WTC11 (cell line): Measurements from ENCODE around the gene FES. TPM values are rescaled to one million over a fixed set of nuclear protein-coding genes. Genes with fewer than 3 reads are reported as not detected.

Experiments used
- ATAC-seq: fragments of 200-7000 bp; cut with Tn5 transposase; 2 replicates; pipeline ENCODE4 v1.10.0; 2021; ENCODE audit warnings: mild to moderate bottlenecking, moderate library complexity
- CTCF ChIA-PET: fragments of 300-600 bp; sonication (Branson Sonifier 250); formaldehyde crosslinking; loops from one replicate; lab custom pipeline; 2021; ENCODE audit warnings: antibody characterized with exemption; lab: Charles Lee
- POLR2A ChIA-PET: fragments of 350-600 bp; sonication (Branson Sonifier 250); formaldehyde crosslinking; loops from one replicate; lab custom pipeline; 2021; ENCODE audit warnings: antibody characterized with exemption; lab: Charles Lee
- DNase-seq: peaks from one replicate; pipeline ENCODE4 v3.0.0; 2021; ENCODE audit warnings: low spot score
- H3K27ac Mint-ChIP-seq: 2 replicates; pipeline ENCODE4 v1.8.0; 2021; ENCODE audit warnings: mixed read lengths
- H3K27me3 Mint-ChIP-seq: 2 replicates; pipeline ENCODE4 v1.8.0; 2021; ENCODE audit warnings: low read depth, mild to moderate bottlenecking, moderate library complexity, mixed read lengths
- H3K36me3 Mint-ChIP-seq: 2 replicates; pipeline ENCODE4 v1.8.0; 2021; ENCODE audit warnings: mixed read lengths
- H3K4me1 Mint-ChIP-seq: 2 replicates; pipeline ENCODE4 v1.8.0; 2022; ENCODE audit warnings: mixed read lengths
- H3K4me3 Mint-ChIP-seq: 2 replicates; pipeline ENCODE4 v1.8.0; 2021; ENCODE audit warnings: mild to moderate bottlenecking, moderate library complexity, mixed read lengths
- H3K9me3 Mint-ChIP-seq: 2 replicates; pipeline ENCODE4 v1.8.0; 2021; ENCODE audit warnings: mixed read lengths
- ATF1 ChIP-seq: sonication (generic); formaldehyde crosslinking; IDR thresholded peaks from 2 replicates; pipeline ENCODE4 v1.8.1; 2023; ENCODE audit warnings: mild to moderate bottlenecking, moderate library complexity, missing genetic modification reagents
- ELF4 ChIP-seq: sonication (generic); formaldehyde crosslinking; IDR thresholded peaks from 2 replicates; pipeline ENCODE4 v1.8.1; 2022; ENCODE audit warnings: low read depth, mild to moderate bottlenecking, moderate library complexity, missing genetic modification reagents
- EMX1 ChIP-seq: fragments of 250-450 bp; sonication (Bioruptor Pico); IDR thresholded peaks from 2 replicates; pipeline ENCODE4 v1.8.0; 2021; ENCODE audit warnings: mild to moderate bottlenecking
- ESRRA ChIP-seq: sonication (generic); formaldehyde crosslinking; IDR thresholded peaks from 2 replicates; pipeline ENCODE4 v1.8.1; 2022; ENCODE audit warnings: mild to moderate bottlenecking, missing genetic modification reagents, borderline replicate concordance
- GTF2I ChIP-seq: fragments of 250-450 bp; sonication (Bioruptor Pico); conservative IDR thresholded peaks from 2 replicates; pipeline ENCODE4 v1.4.0; 2021; ENCODE audit warnings: mild to moderate bottlenecking
- IRF2 ChIP-seq: sonication (generic); formaldehyde crosslinking; IDR thresholded peaks from 2 replicates; pipeline ENCODE4 v1.8.0; 2022; ENCODE audit warnings: low read depth, missing genetic modification reagents, borderline replicate concordance
- MYBL2 ChIP-seq: sonication (generic); formaldehyde crosslinking; IDR thresholded peaks from 2 replicates; pipeline ENCODE4 v1.8.1; 2023; ENCODE audit warnings: mild to moderate bottlenecking, moderate library complexity, missing genetic modification reagents
- SOX15 ChIP-seq: fragments of 250-450 bp; sonication (Bioruptor Pico); IDR thresholded peaks from 2 replicates; pipeline ENCODE4 v1.9.0; 2021; ENCODE audit warnings: mild to moderate bottlenecking
- TCF7 ChIP-seq: sonication (generic); formaldehyde crosslinking; IDR thresholded peaks from 2 replicates; pipeline ENCODE4 v1.8.0; 2022; ENCODE audit warnings: mild to moderate bottlenecking, low read depth, missing genetic modification reagents, moderate library complexity
- ZNF138 ChIP-seq: sonication (generic); formaldehyde crosslinking; conservative IDR thresholded peaks from 2 replicates; pipeline ENCODE4 v1.8.1; 2022; ENCODE audit warnings: mild to moderate bottlenecking, moderate library complexity, missing genetic modification reagents
- ZNF219 ChIP-seq: sonication (generic); formaldehyde crosslinking; IDR thresholded peaks from 2 replicates; pipeline ENCODE4 v1.8.0; 2023; ENCODE audit warnings: missing genetic modification reagents, mild to moderate bottlenecking, borderline replicate concordance
- total RNA-seq: library from RNA; stranded (reverse); gene quantifications from 3 replicates; pipeline ENCODE4 v1.2.3, GENCODE V29; 2021
- TF ChIP-seq, protein P1 (sequence below): sonication (generic); formaldehyde crosslinking; IDR thresholded peaks from 2 replicates; pipeline ENCODE4 v1.8.0; 2022; ENCODE audit warnings: missing genetic modification reagents
- TF ChIP-seq, protein P2 (sequence below): sonication (generic); formaldehyde crosslinking; IDR thresholded peaks from 2 replicates; pipeline ENCODE4 v1.8.1; 2023; ENCODE audit warnings: mild to moderate bottlenecking, missing genetic modification reagents
- TF ChIP-seq, protein P3 (sequence below): sonication (generic); formaldehyde crosslinking; IDR thresholded peaks from 2 replicates; pipeline ENCODE4 v1.8.1; 2023; ENCODE audit warnings: mild to moderate bottlenecking, missing genetic modification reagents
- TF ChIP-seq, protein P4 (sequence below): sonication (generic); formaldehyde crosslinking; conservative IDR thresholded peaks from 2 replicates; pipeline ENCODE4 v1.8.1; 2022; ENCODE audit warnings: mild to moderate bottlenecking, missing genetic modification reagents
- TF ChIP-seq, protein P5 (sequence below): sonication (generic); formaldehyde crosslinking; IDR thresholded peaks from 2 replicates; pipeline ENCODE4 v1.8.1; 2023; ENCODE audit warnings: mild to moderate bottlenecking, missing genetic modification reagents, moderate library complexity
- TF ChIP-seq, protein P6 (sequence below): sonication (generic); formaldehyde crosslinking; IDR thresholded peaks from 2 replicates; pipeline ENCODE4 v1.8.1; 2023; ENCODE audit warnings: mild to moderate bottlenecking, moderate library complexity, missing genetic modification reagents

The FES gene
- total RNA-seq, 1 experiment from 2014 or later = 10.0 TPM

DNA sequence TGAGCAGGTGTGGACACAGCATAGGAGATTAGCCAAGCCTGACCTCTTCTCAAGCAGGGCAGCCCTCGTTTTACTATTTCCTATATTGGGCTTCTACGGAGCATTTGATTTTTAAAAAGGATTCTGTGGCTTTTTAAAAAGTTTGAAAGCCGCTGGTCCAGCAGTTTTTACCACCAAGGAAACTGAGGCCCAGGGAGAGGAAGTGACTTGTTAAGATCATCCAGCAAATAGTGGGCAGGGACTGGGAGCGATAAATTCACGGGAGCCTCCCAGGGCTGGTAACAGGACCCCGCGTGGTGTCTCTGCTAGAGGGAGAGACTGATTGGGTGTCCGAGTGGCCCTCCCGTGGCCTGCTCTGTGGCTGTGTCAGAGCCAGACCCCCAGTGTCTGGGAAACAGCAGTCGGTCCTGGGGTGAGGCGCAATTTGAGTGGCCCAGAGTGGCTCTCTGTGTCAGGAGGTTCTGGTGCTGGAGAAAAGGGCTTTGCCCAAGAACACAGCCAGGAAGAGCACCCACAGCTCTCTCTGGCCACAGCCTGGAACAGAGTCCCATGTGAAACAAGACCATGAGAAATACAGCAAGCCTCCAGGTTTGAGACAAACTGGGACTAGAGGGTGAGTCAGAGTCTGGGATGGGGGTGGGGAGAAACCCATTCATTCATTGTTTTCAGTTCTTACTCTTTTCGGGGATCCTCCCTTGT is 11.7 kb upstream of the FES start (continued):
- TF ChIP-seq, protein P1, sequence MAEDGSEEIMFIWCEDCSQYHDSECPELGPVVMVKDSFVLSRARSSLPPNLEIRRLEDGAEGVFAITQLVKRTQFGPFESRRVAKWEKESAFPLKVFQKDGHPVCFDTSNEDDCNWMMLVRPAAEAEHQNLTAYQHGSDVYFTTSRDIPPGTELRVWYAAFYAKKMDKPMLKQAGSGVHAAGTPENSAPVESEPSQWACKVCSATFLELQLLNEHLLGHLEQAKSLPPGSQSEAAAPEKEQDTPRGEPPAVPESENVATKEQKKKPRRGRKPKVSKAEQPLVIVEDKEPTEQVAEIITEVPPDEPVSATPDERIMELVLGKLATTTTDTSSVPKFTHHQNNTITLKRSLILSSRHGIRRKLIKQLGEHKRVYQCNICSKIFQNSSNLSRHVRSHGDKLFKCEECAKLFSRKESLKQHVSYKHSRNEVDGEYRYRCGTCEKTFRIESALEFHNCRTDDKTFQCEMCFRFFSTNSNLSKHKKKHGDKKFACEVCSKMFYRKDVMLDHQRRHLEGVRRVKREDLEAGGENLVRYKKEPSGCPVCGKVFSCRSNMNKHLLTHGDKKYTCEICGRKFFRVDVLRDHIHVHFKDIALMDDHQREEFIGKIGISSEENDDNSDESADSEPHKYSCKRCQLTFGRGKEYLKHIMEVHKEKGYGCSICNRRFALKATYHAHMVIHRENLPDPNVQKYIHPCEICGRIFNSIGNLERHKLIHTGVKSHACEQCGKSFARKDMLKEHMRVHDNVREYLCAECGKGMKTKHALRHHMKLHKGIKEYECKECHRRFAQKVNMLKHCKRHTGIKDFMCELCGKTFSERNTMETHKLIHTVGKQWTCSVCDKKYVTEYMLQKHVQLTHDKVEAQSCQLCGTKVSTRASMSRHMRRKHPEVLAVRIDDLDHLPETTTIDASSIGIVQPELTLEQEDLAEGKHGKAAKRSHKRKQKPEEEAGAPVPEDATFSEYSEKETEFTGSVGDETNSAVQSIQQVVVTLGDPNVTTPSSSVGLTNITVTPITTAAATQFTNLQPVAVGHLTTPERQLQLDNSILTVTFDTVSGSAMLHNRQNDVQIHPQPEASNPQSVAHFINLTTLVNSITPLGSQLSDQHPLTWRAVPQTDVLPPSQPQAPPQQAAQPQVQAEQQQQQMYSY (CRISPR knock-in tag) = no peak
- TF ChIP-seq, protein P2, sequence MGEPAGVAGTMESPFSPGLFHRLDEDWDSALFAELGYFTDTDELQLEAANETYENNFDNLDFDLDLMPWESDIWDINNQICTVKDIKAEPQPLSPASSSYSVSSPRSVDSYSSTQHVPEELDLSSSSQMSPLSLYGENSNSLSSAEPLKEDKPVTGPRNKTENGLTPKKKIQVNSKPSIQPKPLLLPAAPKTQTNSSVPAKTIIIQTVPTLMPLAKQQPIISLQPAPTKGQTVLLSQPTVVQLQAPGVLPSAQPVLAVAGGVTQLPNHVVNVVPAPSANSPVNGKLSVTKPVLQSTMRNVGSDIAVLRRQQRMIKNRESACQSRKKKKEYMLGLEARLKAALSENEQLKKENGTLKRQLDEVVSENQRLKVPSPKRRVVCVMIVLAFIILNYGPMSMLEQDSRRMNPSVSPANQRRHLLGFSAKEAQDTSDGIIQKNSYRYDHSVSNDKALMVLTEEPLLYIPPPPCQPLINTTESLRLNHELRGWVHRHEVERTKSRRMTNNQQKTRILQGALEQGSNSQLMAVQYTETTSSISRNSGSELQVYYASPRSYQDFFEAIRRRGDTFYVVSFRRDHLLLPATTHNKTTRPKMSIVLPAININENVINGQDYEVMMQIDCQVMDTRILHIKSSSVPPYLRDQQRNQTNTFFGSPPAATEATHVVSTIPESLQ = no peak
- TF ChIP-seq EMX1 = no peak
- TF ChIP-seq, protein P3, sequence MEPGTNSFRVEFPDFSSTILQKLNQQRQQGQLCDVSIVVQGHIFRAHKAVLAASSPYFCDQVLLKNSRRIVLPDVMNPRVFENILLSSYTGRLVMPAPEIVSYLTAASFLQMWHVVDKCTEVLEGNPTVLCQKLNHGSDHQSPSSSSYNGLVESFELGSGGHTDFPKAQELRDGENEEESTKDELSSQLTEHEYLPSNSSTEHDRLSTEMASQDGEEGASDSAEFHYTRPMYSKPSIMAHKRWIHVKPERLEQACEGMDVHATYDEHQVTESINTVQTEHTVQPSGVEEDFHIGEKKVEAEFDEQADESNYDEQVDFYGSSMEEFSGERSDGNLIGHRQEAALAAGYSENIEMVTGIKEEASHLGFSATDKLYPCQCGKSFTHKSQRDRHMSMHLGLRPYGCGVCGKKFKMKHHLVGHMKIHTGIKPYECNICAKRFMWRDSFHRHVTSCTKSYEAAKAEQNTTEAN (CRISPR knock-in tag) = no peak
- TF ChIP-seq ATF1 = no peak
- no peak for TF ChIP-seq SOX15 (CRISPR knock-in tag)
- TF ChIP-seq IRF2 (CRISPR knock-in tag) = no peak
- TF ChIP-seq, protein P4, sequence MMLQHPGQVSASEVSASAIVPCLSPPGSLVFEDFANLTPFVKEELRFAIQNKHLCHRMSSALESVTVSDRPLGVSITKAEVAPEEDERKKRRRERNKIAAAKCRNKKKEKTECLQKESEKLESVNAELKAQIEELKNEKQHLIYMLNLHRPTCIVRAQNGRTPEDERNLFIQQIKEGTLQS (CRISPR knock-in tag) = no peak
- no peak for TF ChIP-seq ESRRA
- no peak for TF ChIP-seq ZNF219 (CRISPR knock-in tag)

DNA sequence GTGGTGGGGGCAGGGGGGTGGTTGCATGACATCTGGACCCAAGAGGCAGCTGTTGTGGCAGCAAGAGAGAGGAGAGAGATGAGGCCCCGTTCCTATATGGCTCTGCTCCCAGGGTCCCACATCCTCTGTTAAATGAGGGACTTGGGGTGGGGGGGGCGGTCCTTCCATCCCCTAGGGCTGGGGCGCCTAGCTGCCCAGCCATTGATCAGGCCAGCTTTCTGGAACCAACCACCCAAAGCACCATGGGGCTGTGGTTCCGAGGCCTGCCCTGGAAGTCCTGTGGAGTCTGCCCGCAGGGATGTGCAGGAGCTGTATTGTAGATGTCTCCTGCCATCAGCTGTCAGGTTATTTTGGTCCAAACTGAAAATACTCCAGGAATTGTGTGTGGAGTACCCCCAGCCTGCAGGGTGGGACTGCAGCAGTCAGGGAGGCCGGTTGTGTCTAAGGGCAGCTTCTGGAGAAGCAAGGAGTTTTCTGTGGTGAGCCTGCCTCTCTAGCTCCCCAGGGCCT is 10.8 kb upstream of the FES start:
- ChIA-PET CTCF (interaction anchor here (0.8 to 2.6 kb wide), 6 partner anchors 12 to 160 kb away, joined by 3 to 14 read pairs (median 4); partner anchors contain the start of genes FES and HDDC3), POLR2A (no interaction called here)
- TF ChIP-seq GTF2I (CRISPR knock-in tag) (no peak), ZNF138 (CRISPR knock-in tag) (no peak), MYBL2 (CRISPR knock-in tag) (no peak), TCF7 (CRISPR knock-in tag) (no peak), ELF4 (CRISPR knock-in tag) (no peak)
- TF ChIP-seq, protein P1 (CRISPR knock-in tag) = no peak
- TF ChIP-seq, protein P5, sequence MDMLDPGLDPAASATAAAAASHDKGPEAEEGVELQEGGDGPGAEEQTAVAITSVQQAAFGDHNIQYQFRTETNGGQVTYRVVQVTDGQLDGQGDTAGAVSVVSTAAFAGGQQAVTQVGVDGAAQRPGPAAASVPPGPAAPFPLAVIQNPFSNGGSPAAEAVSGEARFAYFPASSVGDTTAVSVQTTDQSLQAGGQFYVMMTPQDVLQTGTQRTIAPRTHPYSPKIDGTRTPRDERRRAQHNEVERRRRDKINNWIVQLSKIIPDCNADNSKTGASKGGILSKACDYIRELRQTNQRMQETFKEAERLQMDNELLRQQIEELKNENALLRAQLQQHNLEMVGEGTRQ = no peak
- TF ChIP-seq, protein P6, sequence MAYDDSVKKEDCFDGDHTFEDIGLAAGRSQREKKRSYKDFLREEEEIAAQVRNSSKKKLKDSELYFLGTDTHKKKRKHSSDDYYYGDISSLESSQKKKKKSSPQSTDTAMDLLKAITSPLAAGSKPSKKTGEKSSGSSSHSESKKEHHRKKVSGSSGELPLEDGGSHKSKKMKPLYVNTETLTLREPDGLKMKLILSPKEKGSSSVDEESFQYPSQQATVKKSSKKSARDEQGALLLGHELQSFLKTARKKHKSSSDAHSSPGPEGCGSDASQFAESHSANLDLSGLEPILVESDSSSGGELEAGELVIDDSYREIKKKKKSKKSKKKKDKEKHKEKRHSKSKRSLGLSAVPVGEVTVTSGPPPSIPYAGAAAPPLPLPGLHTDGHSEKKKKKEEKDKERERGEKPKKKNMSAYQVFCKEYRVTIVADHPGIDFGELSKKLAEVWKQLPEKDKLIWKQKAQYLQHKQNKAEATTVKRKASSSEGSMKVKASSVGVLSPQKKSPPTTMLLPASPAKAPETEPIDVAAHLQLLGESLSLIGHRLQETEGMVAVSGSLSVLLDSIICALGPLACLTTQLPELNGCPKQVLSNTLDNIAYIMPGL (CRISPR knock-in tag) = no peak
- Mint-ChIP-seq H3K27me3 (no peaks in the 10 kb centered on the region), H3K27ac (peak overlapping the region; percentile 71; the same call in 1 of the 2 replicates), H3K9me3 (no peaks in the 10 kb centered on the region), H3K36me3 (peaks cover 22% of the 10 kb centered on the region; the same call in 1 of the 2 replicates), H3K4me3 (no peak overlapping the region), H3K4me1 (peaks cover 49% of the 10 kb centered on the region)
- DNase-seq (no peak), ATAC-seq (no peak)
